OCI-LY7 (cell line): ENCODE data around the gene CPNE4. TPM values are rescaled to one million over a fixed set of nuclear protein-coding genes. Genes with fewer than 3 reads are reported as not detected.

Source experiments
- BruUV-seq: library from RNA; stranded (reverse); fragments of 400-500 nt; replicated peaks from 2 replicates; lab custom pipeline; 2021; lab: Mats Ljungman, UMichigan
- CTCF ChIA-PET: fragments of 300-600 bp; sonication (Branson Sonifier 250); formaldehyde crosslinking; loops from one replicate; lab custom pipeline; 2022; ENCODE audit warnings: antibody characterized with exemption; ENCODE audit not compliant: unreplicated experiment; lab: Charles Lee
- POLR2A ChIA-PET: fragments of 300-600 bp; sonication (Branson Sonifier 250); formaldehyde crosslinking; loops from one replicate; lab custom pipeline; 2022; ENCODE audit warnings: antibody characterized with exemption; lab: Charles Lee
- DNase-seq: peaks from one replicate; pipeline ENCODE4 v3.0.0-alpha.2; 2015; ENCODE audit warnings: low spot score
- H2AFZ ChIP-seq: fragments of 200-600 bp; sonication (generic), shearing (Covaris generic); 2 replicates; pipeline ENCODE4 v1.6.1; 2014; ENCODE audit warnings: mild to moderate bottlenecking, antibody characterized with exemption, low read length, moderate library complexity
- H3K27ac ChIP-seq: fragments of 200-600 bp; sonication (generic); 2 replicates; pipeline ENCODE4 v1.5.1; 2014; ENCODE audit warnings: mixed run types, low read depth, mild to moderate bottlenecking, moderate library complexity, low read length, inconsistent platforms; ENCODE audit not compliant: poor library complexity, severe bottlenecking
- H3K36me3 ChIP-seq: fragments of 200-600 bp; sonication (generic); 2 replicates; pipeline ENCODE4 v1.6.1; 2014; ENCODE audit warnings: mild to moderate bottlenecking, antibody characterized with exemption, low read length, moderate library complexity, mixed read lengths; ENCODE audit not compliant: insufficient read depth
- H3K4me1 ChIP-seq: fragments of 200-600 bp; sonication (generic); 2 replicates; pipeline ENCODE4 v1.5.1; 2014; ENCODE audit warnings: mild to moderate bottlenecking, low read length; ENCODE audit not compliant: insufficient read depth, poor library complexity, severe bottlenecking
- H3K4me2 ChIP-seq: fragments of 200-600 bp; sonication (generic); 2 replicates; pipeline ENCODE4 v1.6.1; 2014; ENCODE audit warnings: mild to moderate bottlenecking, low read length
- H3K4me3 ChIP-seq: fragments of 200-600 bp; sonication (generic); 2 replicates; pipeline ENCODE4 v1.5.1; 2014; ENCODE audit warnings: mild to moderate bottlenecking, low read depth, low read length; ENCODE audit not compliant: poor library complexity, severe bottlenecking
- H3K79me2 ChIP-seq: fragments of 200-600 bp; sonication (generic); 2 replicates; pipeline ENCODE4 v1.6.1; 2016; ENCODE audit warnings: low read depth, mild to moderate bottlenecking, low read length, moderate library complexity, mixed read lengths; ENCODE audit not compliant: insufficient read depth
- H3K9me2 ChIP-seq: fragments of 200-600 bp; sonication (generic); 2 replicates; pipeline ENCODE4 v1.6.1; 2016; ENCODE audit warnings: mild to moderate bottlenecking, low read length, mixed read lengths; ENCODE audit not compliant: insufficient read depth
- H3K9me3 ChIP-seq: fragments of 200-600 bp; sonication (generic); 2 replicates; pipeline ENCODE4 v1.6.1; 2014; ENCODE audit warnings: mild to moderate bottlenecking, mixed run types, low read length, mixed read lengths
- H4K20me1 ChIP-seq: fragments of 200-600 bp; sonication (generic); 2 replicates; pipeline ENCODE4 v1.6.1; 2014; ENCODE audit warnings: mild to moderate bottlenecking, antibody characterized with exemption, low read length, moderate library complexity, mixed read lengths; ENCODE audit not compliant: insufficient read depth
- CTCF ChIP-seq: fragments of 200-600 bp; sonication (generic); conservative IDR thresholded peaks from 2 replicates; pipeline ENCODE4 v1.5.1; 2014; ENCODE audit warnings: mild to moderate bottlenecking, antibody characterized with exemption, low read length, moderate library complexity, mixed read lengths
- EZH2phosphoT487 ChIP-seq: fragments of 200-600 bp; sonication (generic); IDR thresholded peaks from 2 replicates; pipeline ENCODE4 v1.6.1; 2018; ENCODE audit warnings: low read depth, borderline replicate concordance, mild to moderate bottlenecking, mixed run types, antibody characterized with exemption, low read length, moderate library complexity, mixed read lengths
- intact Hi-C: fragments of 100-400 bp; cut with micrococcal nuclease; formaldehyde crosslinking; loops from one replicate; pipeline ENCODE4 v1.10.0; 2022; ENCODE audit not compliant: unreplicated experiment
- total RNA-seq, 2 experiments: library from RNA; depleted of rRNA in 1 of 2; stranded (reverse); fragments of >200 nt in 1 of 2; shearing (Covaris generic) in 1 of 2; gene quantifications; 2 replicates each; pipeline ENCODE4 v1.2.3, GENCODE V29; 2014 to 2022

CPNE4 gene
- total RNA-seq, 2 experiments from 2014 or later = not detected

DNA sequence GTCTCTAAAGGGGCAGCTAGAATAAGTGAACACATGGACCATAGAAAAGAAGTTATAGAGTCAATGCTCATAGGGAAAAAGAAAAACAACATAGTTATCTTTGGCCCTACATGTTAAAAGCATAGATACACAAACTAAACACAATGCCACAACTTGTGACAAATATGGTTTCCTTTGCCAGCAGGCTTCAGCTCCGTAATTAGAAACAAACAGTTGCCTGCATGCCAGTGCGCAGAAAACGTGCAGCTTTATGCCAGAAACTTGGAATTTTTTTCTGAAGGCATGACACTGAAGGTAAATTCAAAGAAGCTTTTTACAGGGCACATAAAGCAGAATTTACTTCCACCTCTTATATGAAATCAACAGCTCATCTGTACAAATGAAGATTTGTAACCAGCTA lies 2.2 kb upstream of the CPNE4 start:
- ChIA-PET POLR2A (no interaction called here), CTCF (no interaction called here)
- Histone ChIP-seq H3K4me3 (no peak overlapping the region), H3K36me3 (no peaks in the 10 kb centered on the region), H3K4me2 (no peak overlapping the region), H4K20me1 (no peaks in the 10 kb centered on the region), H2AFZ (no peak overlapping the region), H3K4me1 (no peaks in the 10 kb centered on the region), H3K9me3 (no peaks in the 10 kb centered on the region), H3K9me2 (no peaks in the 10 kb centered on the region), H3K27ac (no peak overlapping the region), H3K79me2 (no peaks in the 10 kb centered on the region)
- TF ChIP-seq CTCF (no peak), EZH2phosphoT487 (no peak)
- intact Hi-C loops = loop anchor here (5.0 kb wide), 1 partner anchor 145 kb away; no protein-coding TSS in a partner anchor
- BruUV-seq = no TSS peak
- DNase-seq = no peak

DNA sequence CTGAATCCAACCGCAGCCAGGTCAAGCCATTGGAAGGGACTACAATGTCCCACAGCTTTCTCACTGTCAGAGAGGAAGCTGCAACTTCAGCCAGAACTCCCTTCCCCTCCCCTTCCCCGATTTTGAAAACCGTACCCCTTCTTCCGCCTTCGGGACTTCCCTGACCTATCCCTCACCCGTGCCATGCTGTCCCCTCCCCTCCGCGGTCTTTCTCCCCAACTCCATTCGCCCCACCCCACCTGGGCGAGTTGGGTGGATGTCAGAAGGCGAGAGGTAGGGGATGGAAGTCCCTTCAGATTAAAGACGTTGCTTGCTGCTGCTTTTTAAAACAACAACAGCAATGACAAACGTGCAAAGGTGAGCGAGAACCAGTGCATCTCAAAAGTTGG lies 723 bp downstream of the CPNE4 start:
- H3K27ac ChIP-seq = no peak overlapping the region
- H3K79me2 ChIP-seq = no peaks in the 10 kb centered on the region
- no peak for TF ChIP-seq CTCF
- no peak for TF ChIP-seq EZH2phosphoT487
- no peak for DNase-seq
- CTCF ChIA-PET = no interaction called here
- H4K20me1 ChIP-seq = no peaks in the 10 kb centered on the region
- no peaks in the 10 kb centered on the region for H3K4me1 ChIP-seq
- H3K9me2 ChIP-seq = no peaks in the 10 kb centered on the region
- H3K4me2 ChIP-seq = no peak overlapping the region
- no peak overlapping the region for H2AFZ ChIP-seq
- POLR2A ChIA-PET = no interaction called here
- H3K36me3 ChIP-seq = no peaks in the 10 kb centered on the region
- no peaks in the 10 kb centered on the region for H3K9me3 ChIP-seq
- intact Hi-C loops = loop anchor here (5.0 kb wide), 1 partner anchor 308 kb away; no protein-coding TSS in a partner anchor
- no peak overlapping the region for H3K4me3 ChIP-seq
- BruUV-seq = no TSS peak

GRCh38 chr3:132033471-132033870 lies 1.3 kb downstream of the CPNE4 start:
- no peak overlapping the region for H3K27ac ChIP-seq
- DNase-seq = no peak
- no peaks in the 10 kb centered on the region for H3K9me3 ChIP-seq
- intact Hi-C loops = loop anchor here (5.0 kb wide), 1 partner anchor 309 kb away; no protein-coding TSS in a partner anchor
- H3K79me2 ChIP-seq = no peaks in the 10 kb centered on the region
- no peaks in the 10 kb centered on the region for H3K36me3 ChIP-seq
- H3K4me2 ChIP-seq = no peak overlapping the region
- BruUV-seq = no TSS peak
- H4K20me1 ChIP-seq = no peaks in the 10 kb centered on the region
- H3K4me1 ChIP-seq = no peaks in the 10 kb centered on the region
- ChIA-PET CTCF (no interaction called here), POLR2A (no interaction called here)
- no peaks in the 10 kb centered on the region for H3K9me2 ChIP-seq
- no peak overlapping the region for H2AFZ ChIP-seq
- TF ChIP-seq CTCF = no peak
- no peak overlapping the region for H3K4me3 ChIP-seq
